ENCODE measurements around the gene TWF2.

DNA sequence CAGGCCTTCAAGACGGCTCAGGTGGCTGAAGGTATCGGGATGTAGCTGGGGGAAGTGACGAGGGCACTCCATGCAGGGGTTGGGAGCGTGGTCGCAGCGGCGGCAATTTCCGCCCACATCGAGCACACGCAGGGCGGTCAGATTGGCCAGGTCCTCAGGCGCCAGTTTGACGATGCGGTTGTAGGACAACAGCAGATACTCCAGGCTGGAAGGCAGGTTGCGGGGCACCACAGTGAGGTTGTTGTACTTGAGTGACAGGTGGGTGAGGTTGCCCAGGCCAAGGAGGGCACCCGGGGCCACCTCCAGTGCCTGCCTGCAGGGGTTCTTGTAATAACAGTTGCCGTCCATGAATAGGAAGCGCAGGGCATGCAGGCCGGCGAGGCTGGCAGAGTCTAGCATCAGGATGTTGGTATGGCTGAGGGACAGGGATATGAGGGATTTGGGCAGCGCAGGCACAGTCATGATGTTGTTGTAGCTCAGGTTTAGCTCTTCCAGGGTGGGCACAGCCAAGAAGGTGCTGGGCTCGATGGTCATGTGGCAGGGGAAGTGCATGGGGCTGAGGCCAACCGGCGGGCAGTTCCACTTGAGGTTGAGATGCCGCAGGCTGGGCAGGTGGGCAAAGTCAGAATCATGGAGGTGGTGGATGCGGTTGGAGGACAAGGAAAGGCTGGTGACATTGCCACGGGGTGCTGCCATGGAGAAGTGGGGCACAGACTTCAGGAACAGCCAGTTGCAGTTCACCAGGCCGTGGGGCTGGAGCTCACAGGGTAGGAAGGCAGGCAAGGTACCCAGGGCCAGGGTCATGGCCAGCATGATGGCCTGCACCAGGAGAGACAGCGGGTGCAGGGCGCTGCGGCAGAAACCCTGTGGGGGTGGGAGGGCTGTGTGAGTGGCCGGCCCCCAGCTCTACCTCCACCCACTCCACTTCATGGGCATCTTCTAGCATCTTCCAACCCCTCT lies 15.2 kb downstream of the TWF2 start:
- TF ChIP-seq TAF1 (IDR thresholded peaks at IDR 0.05; ENCODE audit: borderline replicate concordance, low read depth, low read length), result no peak
- TF ChIP-seq, protein P1, sequence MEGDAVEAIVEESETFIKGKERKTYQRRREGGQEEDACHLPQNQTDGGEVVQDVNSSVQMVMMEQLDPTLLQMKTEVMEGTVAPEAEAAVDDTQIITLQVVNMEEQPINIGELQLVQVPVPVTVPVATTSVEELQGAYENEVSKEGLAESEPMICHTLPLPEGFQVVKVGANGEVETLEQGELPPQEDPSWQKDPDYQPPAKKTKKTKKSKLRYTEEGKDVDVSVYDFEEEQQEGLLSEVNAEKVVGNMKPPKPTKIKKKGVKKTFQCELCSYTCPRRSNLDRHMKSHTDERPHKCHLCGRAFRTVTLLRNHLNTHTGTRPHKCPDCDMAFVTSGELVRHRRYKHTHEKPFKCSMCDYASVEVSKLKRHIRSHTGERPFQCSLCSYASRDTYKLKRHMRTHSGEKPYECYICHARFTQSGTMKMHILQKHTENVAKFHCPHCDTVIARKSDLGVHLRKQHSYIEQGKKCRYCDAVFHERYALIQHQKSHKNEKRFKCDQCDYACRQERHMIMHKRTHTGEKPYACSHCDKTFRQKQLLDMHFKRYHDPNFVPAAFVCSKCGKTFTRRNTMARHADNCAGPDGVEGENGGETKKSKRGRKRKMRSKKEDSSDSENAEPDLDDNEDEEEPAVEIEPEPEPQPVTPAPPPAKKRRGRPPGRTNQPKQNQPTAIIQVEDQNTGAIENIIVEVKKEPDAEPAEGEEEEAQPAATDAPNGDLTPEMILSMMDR (IDR thresholded peaks at IDR 0.05 in 2 of 3, conservative IDR thresholded peaks at IDR 0.05 in 1 of 3; ENCODE audit: control insufficient read depth in 2 of 3, extremely low read depth in 1 of 3, insufficient read depth in 1 of 3, low read depth in 3 of 3, low read length in 3 of 3), result no peak
- TF ChIP-seq RELA (IDR thresholded peaks at IDR 0.05; ENCODE audit: borderline replicate concordance, partially characterized antibody), result no peak
- no peak for TF ChIP-seq BMI1 (IDR thresholded peaks at IDR 0.05; ENCODE audit: borderline replicate concordance)

Measured in GM12878 (cell line).